CD4-positive, alpha-beta T cell treated with Interleukin-17A for 1 hour (primary cell): ENCODE measurements around the gene MAIP1.

Experiments used
- DNase-seq: peaks from one replicate; pipeline ENCODE4 v3.0.0-alpha.2; 2020

Gene MAIP1

DNA sequence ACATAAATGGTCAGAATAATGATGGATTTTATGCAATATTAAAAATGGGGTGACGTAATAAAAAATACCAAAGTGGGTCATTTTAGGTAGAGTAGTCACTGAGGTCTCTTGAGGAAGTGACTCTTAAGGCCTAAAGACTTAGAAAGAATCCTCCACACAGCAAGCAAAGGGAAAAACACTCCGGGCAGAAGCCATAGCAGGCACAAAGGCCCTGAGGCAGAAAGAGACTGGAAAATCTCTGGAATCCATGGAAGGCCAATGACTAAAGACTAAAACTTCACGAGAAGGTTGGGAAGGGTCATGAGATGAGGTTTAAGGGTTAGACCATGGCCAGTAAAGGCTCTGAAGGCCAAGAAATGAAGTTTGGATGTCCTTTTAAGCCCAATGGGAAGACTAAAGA is 36.9 kb downstream of the MAIP1 start:
- DNase-seq = no peak

DNA sequence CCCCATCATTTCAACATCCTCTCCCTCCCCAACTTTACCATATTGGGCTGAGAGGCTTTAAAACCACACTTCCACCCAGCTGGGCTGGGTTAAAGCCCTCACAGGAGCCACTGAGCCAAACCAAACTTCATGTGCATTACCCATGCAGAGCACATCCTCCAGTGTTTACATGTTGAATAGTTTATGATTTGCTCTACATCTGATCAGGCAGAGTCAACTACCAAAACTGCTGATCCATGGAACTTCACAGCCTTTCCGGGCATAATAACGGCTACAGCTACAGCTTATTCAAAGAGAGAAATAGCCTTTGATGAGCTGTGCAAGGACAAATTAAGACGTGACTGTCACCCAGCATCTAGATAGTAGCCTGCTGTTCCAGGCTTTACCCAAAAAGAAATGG is 39.0 kb downstream of the MAIP1 start:
- no peak for DNase-seq

DNA sequence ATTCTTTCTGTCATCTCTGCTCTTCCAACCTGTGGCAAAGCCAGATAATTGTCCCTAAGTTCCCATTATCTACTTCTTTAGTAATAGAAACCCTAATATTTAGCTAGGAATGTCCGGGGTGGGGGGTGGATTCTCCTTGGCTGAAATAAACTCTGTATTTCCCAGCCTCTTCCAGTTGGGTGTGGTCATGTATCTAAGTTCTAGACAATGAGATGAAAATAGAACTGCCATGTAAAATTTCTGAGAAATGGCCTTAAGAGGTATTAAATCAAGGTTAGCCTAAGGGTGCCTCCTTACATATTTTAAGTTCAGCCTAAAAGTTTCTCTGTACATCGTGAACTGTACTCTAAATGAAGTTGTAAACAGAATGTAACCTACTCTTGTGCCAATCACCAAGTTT is 39.5 kb downstream of the MAIP1 start:
- DNase-seq = no peak

GRCh38 chr2:199997296-199997695 is 41.9 kb downstream of the MAIP1 start:
- no peak for DNase-seq

- DNase-seq = no peak
These were observed 43.8 kb downstream of the MAIP1 start for GRCh38 chr2:199999166-199999565.

DNA sequence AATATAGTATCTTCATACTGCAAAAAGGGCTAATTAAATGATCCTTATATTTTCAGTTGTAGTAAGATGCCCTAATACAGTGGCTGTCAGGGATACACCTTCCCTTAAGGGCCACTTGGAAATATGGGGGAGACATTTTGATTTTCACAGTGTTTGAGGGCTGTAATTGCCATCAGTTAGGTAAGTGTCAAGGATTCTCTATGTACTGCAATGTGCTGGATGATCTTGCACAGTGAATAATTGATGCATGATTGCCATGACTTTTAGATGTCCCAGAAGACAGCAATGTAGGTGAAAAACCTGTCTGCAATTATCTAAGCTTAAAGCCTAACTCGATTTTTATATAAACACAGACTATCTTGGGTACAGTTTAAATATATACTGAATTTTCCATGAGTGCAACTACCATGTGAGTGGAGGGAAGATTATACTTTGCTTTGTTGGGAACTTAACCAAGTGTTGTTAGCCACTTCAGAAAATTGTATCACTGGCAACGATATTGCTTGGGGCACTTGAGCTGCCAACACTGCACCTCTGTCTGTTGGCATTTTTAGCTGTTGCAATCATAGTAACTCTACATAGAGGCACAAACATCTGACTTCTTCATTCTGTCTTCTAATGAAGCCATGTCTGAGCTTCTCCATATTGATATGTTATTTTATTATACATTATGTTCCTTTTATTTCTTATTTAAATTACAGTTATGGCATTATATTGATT is 45.2 kb downstream of the MAIP1 start:
- DNase-seq = no peak

GRCh38 chr2:200003444-200003843 is 48.1 kb downstream of the MAIP1 start:
- DNase-seq = no peak

DNA sequence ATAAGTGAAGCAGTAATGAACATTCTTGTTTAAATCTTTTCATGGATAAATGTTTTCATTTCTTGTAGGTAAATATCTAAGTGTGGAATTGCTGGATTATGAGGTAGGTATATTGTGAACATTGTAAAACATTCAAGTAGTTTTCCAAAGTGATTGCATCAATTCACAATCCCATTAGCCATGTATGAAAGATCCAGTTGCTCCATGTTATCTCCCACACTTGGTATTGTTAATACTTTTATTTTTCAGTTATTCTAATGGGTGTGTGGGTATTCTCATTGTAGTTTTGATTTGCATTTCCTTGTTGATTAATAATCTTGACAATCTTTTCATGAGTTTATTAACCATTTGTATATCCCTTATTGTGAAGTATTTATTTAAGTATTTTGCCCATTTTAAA is 50.3 kb downstream of the MAIP1 start:
- no peak for DNase-seq

DNA sequence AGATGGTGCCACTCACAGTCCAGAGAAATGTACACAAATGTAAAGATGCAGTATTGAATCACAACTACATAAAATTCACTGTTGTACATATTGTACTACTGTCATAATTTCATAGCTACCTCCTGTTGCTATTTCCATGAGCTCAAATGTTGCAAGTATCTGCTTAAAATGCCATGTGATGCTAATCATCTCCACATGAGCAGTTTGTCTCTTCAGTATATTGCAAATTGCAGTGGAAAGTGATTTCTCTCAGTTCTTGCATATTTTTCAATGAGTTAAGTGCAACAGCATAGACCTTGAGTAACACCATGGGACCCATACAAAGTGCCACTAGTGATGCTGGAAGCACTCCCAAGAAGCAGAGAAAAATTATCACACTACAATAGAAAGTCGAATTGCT is 51.9 kb downstream of the MAIP1 start:
- no peak for DNase-seq

DNA sequence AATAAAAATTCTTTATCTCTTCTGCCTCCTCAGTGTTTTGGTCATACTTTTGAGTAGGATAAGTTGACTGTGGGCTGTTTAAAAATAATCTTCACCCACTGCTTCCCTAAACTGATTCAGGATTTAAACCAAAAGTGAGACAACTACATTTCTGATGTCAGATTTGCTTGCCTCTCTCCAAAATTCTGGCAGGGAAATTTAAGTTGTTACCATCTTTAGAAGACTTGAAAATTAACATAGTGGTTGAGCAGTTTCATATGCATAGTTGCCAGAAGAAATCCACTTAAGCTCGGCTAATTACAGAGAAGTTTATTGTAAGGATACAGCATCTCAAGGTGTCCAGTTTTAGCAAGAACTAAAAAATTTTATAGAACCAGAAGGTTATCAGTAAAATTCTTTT is 57.0 kb downstream of the MAIP1 start:
- no peak for DNase-seq
